HG02852 (cell line): ENCODE data around the gene PTPRN2.

Experiments used
- ATAC-seq: cut with Tn5 transposase; IDR thresholded peaks from one replicate; pipeline ENCODE4 v1.9.1; 2021; ENCODE audit warnings: mild to moderate bottlenecking, moderate library complexity; ENCODE audit not compliant: unreplicated experiment

The PTPRN2 gene

DNA sequence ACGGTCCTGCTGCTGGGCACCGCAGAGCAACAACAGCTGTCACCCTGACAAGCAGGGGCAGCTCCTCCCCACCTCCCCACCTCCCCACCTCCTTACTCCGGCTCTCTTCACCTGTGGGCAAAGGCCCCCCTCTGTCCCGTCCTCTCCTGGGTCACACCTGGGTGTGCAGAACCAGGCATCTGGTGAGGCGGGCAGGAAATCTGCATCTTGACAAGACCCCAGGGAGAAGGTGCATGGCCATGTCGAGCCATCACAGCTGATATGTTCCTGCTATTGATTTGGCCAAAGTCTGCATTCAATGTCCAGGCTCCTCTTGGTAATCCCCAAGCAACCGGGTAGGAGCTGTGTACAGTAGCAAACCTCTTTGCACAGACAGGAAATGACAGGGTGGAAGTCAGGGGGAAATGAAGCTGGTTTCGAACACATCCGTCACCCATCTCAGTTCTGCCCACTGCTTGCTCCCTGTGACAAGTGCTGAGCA lies 696.7 kb downstream of the PTPRN2 start:
- no peak for ATAC-seq

DNA sequence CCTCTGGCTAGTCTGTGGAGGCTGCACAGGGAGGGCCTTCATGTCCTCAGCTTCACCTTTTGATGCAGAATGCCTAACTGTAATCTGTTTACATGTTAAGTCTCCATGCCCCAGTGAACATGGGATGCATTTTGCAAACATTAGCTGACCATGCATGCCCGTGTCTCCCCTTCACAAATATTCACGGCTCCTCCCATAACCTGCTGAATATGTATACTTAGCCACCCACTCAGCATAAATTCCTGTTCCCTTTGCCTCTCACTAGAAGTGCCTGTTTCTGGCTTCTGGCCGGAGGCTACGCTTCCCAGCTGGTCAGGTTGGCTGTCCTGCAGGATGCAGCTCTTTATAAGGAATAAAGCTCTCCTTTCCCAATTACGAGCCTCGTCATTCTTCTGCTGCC lies 698.1 kb downstream of the PTPRN2 start:
- ATAC-seq = no peak

DNA sequence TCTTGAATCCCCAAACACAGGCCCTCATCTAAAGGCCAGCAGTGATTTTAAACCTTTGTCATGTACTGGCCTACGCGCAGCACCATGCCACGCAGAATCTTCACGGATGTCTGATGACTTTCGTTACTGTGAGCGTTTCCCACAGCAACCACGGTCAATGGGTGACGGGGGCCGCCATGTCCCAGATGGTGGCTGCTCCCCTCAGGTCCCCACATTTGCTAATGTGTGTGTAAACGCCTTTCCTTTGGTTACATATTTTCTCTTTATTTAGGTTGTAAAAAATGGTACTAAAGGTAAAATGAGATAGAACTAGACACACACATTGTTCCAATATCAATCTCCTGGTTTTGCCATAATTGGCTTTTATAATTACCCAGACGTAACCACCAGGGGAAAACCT lies 699.0 kb downstream of the PTPRN2 start:
- no peak for ATAC-seq

DNA sequence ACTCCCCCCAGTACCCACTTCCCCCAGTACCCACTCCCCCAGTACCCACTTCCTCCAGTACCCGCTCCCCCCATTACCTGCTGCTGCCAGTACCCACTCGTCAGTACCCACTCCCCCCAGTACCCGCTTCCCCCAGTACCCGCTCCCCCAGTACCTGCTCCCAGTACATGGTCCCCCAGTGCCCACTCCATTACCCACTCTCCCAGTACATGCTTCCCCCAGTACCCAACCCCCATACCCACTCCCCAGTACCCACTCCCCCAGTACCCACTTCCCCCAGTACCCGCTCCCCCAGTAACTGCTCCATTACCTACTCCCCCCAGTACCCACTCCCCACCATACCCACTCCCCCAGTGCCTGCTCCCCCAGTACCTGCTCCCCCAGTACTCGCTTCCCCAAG lies 700.2 kb downstream of the PTPRN2 start:
- ATAC-seq = no peak

DNA sequence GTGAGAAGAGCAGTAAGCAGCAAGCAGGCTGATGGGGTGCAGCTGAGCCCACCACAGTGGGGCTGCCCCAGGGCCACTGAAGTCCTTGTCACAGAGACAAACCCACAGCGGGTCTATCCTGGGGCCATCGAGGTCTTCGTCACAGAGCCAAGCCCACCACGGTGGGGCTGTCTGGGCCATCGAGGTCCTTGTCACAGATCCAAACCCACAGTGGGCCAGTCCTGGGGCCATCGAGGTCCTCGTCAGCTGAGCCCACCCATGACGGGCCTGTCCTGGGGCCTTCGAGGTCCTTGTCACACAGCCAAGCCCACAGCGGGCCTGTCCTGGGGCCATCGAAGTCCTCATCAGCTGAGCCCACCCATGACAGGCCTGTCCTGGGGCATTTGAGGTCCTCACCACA lies 700.9 kb downstream of the PTPRN2 start:
- no peak for ATAC-seq

DNA sequence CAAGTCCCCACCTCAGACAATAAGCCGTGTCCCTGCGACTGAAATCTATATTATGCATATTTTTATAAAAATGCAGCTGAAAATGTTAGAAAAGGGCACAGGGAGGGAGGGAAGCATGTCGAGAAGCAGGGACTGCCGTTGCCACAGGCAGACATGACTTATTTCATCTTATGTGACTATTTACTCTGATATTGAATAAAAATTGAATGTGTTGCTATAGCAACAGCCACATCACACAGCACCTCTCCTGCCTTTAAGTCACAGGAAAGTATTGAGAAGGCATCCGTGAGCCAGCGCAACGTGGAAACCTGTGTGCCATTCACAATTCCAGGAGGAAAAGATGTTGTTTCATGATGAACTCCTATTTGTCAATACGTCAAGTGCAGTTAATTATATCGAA lies 701.4 kb downstream of the PTPRN2 start:
- ATAC-seq = no peak

DNA sequence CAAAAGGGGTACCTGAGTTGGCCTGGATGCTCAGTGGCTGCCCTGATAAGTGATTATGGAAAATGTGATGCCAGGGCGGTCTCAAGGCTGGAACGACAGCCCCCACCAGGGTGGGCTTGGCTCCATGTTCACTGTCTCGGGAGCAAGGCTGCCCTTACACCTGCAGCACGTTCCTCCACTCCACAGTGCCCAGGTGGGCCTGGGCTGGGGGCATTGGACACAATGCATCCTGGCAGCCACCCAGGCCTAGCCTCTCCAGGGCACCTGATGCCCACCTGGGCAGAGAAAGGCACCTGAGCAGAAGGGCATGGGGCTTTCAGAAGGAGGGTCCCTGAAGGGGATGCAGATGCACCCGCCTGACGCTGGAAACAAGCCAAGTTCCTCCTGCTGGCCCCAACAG lies 702.5 kb downstream of the PTPRN2 start:
- no peak for ATAC-seq

DNA sequence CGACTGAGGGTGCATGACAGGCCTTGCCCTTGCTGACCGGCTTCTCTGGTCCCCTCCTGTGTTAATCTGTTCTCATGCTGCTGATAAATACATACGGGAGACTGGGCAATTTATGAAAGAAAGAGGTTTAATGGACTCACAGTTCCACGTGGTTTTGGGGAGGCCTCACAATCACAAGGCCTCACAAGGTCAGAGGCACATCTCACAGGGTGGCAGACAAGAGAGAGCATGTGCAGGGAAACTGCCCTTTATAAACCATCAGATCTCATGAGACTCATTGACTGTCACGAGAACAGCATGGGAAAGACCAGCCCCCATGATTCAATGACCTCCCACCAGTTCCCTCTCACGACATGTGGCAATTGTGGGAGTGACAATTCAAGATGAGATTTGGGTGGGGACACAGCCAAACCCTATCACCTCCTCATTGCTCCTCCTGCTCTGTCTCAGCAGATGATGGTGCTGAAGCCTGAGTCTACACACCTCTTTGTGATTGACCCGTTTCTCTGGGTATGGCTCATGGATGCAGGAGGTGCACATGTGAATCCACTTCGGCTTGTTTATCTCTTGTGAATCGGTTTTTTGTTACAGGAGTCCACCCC lies 703.1 kb downstream of the PTPRN2 start:
- ATAC-seq = no peak

DNA sequence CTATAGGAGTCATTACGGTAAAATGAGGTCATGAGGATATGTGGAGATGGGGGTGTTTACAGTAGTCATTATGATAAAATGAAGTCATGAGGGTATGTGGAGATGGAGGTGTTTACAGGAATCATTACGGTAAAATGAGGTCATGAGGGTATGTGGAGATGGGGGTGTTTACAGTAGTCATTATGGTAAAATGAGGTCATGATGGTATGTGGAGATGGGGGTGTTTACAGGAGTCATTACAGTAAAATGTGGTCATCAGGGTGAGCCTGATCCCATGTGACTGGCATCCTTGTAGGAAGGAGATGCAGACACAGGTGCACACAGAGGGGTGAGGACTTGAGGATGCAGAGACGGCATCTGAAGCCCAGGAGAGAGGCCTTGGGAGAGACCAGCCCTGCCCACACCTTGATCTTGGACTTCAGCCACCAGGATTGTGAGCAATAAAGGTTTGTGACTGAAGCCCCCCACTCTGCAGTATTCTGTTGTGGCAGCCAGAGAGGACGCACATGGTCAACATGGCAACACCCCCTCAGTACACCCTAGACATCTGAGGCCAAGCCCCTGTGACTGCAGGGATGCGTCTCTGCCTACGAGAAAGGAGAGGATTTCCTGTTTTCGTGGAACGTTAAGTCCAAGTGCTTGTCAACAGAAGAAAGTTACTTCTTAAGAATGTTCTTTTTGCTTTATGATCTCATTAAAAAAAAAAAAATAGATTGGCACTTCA lies 706.4 kb downstream of the PTPRN2 start:
- no peak for ATAC-seq

DNA sequence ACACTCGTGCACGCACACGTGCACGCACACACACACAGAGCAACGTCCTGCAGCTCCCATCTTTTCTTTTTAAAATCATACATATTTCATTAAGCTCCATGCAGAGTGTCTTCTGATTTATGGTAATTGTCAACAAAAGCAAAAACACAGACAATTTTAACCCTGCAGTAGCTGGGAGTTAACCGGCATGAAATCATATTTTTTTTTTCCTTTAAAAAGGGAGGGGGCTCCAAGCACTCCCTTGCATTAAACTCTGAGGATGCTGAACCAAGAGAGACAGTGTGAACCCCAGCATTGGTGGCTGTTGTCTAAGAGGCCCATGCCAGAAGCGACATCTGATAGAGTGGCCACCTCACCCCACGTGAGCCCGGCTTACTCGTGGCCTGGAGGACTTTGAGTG lies 708.2 kb downstream of the PTPRN2 start:
- ATAC-seq = no peak

DNA sequence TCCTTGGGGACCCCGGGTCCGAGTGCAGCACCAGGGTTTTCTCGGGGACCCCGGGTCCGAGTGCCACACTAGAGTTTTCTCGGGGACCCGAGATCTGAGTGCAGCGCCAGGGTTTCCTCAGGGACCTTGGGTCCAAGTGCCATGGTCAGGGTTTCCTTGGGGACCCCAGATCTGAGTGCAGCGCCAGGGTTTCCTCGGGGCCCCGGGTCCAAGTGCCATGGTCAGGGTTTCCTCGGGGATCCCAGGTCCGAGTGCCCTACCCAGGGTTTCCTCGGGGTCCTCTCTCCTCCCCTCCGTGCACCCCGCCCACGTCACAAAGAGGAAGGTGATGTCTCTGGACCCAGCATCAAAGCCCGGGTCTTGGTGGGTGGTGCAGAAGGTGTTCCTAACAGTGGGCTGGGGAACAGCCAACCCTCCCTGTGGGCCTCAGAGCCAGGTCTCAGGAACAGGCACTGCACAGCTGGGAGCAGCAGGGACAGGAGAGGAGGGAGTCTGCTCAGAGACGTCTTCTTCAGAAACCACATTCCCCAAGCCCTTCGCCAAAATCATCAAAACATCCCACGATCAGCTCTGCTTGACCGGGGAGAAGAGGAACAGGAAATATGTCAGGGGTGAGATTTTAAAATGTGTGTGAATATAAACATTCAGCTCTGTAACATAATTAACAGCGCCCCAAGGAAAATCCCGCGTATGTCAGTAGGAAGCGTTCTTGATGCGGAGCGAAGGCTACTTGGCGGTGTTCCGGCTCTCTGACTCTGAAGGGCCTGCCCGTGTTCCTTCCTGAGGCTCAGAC lies 710.1 kb downstream of the PTPRN2 start:
- no peak for ATAC-seq

DNA sequence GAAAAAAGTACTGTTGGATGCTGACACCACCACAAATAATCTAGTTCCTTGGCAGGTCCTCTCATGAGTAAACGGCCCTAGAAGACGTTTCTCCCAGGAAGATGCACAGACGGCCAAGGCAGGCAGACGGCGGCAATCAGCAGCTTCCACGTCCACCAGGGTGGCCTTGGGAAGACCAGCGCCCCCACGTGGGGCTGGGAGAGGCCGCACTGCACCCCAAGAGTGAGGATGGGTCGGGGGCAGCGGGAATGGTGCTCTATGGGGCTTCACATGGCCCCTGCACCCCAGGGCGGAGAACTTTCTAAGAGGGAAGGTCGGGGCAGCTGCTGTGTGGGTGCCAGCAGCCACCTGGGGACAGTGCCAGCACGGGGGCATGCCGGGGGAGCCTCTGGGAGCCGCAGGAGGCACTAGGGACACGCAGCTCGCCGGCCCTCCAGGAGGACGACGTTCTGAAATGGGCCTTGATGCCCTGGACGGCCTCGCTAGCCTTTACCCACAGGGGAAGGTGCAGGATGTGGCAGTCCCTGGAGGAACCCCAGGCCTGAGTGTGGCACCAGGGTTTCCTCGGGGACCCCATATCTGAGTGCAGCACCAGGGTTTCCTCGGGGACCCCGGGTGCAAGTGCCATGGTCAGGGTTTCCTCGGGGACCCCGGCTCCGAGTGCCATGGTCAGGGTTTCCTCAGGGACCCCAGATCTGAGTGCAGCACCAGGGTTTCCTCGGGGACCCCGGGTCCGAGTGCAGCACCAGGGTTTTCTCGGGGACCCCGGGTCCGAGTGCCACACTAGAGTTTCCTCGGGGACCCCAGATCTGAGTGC lies 710.9 kb downstream of the PTPRN2 start:
- ATAC-seq = no peak

DNA sequence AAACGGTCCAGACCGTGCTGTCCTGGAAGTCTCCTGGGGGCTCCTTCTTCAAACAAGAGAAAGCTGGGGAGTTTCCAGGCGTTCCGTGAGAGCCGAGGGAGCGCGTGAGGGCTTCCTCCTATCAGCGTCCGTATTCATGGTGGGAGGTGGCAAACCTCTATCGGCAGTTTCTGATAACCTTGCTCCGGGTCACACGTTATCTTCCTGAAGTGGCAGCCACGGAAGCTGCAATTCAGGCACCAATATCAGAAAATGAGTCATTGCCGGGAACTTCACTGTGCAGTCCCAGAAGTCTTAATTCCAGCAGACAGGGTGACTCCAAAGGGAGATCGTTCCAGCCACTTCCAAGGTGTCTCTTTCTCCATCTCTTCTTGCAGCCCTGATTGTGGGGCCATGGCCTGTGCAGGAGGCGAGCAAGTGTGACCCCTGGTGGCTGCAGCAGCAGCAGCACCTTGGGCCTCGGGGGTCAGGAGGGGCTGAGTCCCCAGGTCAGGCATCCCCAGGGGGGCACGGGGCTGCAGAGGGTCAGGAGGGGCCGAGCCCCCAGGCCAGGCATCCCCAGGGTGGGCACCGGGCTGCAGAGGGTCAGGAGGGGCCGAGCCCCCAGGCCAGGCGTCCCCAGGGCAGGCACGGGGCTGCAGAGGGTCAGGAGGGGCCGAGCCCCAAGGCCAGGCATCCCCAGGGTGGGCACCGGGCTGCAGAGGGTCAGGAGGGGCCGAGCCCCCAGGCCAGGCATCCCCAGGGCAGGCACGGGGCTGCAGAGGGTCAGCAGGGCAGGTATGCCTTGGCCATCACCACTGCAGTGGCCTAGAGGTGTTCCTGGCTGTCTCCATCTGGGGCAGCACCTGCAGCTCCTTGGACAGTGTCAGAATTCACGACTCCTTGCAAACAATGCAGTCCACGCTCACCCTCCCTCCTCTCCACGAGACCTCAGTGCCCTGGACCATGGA lies 712.1 kb downstream of the PTPRN2 start:
- ATAC-seq = no peak

DNA sequence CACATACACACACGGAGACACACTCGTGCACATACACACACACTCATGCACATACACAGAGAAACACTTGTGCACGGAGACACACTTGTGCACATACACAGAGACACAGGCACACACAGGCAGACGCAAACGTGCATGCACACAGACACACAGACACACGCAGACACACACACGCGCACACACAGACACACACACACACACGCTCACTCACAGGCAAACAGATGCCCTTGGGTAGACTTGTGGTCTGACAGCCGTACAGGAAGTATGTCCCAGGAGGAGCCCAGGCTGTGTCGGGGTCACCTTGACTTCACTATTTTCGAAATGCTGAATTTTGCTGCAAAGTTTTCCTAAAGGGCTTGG lies 712.8 kb downstream of the PTPRN2 start:
- ATAC-seq = no peak

DNA sequence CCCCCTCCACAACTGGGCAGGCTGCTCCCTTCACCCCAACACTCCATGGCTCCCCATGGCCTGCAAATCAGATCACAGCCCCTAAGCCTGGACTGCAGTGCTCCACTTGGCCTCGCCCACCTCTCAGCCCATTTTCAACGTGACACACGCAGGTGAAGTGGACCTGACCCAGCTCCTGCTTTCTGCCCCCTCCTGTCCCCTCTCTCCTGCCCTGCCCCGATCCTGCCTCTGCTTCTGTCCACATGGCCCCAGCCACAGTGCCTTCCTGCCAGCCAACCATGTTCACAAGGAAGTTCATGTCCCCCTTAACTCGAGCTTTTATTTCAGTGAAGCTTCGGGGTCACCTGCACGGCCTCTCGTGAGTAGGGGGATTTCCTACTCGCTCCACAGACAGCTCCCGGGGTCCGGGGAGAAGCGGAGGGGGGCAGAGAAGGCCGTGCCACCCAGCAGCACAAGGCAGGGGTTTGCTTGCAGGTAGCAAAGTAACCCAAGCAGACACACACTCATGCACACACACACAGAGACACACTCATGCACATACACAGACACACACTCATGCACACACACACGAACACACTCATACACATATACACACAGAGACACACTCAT lies 713.3 kb downstream of the PTPRN2 start:
- ATAC-seq = no peak

DNA sequence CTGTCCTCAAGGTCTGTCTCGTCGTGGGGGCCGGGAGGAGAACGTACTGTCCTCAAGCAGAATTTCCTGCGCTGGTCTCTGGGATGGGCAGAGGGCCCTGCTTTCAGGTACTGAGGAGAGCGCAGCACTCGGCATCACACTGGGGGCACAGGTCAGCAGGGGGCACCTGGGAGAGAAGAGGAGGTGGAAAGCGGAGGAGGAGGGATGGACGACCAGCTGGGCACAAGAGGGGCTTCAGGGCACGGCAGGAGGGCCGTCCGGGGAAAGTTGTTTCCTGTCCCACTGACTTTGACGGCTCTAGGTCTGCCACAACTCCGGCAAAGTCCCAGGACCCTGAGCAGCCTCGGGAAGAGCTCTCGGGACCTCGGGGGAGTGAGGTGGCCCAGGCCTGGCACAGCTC lies 714.0 kb downstream of the PTPRN2 start:
- no peak for ATAC-seq

DNA sequence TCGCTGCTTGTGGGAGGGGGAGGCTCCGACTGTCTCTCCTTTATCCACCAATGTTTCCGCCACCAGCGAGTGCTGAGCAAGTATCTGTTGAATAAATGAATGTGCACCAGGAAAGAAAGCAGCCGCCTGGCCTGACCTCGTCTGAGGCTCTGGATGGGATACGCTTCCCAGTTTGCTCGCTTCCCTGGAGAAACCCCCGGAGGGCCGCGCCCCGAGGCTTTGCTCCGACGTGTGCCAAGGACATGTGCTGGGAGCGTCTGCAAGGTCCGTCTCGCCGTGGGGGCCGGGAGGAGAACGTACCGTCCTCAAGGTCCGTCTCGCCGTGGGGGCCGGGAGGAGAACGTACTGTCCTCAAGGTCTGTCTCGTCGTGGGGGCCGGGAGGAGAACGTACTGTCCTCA lies 714.4 kb downstream of the PTPRN2 start:
- no peak for ATAC-seq

DNA sequence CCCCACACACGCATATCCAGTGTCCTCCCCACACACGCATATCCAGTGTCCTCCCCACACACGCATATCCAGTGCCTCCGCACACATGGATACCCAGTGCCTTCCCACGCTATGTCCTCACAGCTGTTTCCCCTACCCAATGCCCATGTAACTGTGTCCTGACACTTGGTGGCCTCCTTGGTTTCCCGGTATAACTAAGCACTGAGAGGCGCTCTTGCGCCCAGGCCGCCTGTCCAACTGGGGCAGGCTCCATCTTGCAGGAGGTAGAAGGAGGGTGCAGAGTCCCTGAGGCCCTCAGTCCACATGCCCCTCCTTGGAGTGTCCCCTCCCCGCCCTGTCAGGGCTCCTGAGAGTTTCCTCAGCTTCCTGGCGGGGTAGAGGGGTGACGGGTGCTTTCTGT lies 715.2 kb downstream of the PTPRN2 start:
- no peak for ATAC-seq

DNA sequence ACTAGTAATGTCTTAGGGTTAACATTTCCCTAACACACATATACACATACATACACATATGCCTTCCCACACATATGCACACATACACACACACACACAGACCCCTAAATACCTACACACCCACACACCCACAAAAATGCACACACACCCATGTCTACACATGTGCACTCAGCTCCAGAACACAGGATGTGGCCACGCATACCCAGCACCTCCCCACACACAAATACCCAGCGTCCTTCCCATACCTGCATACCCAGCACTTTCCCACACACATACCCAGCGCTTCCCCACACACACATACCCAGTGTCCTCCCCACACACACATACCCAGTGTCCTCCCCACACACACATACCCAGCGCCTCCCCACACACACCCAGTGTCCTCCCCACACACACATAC lies 715.9 kb downstream of the PTPRN2 start:
- no peak for ATAC-seq
